Neural cell (in vitro differentiated cells): ENCODE measurements around the gene GCNT2. TPM values are rescaled to one million over a fixed set of nuclear protein-coding genes. Genes with fewer than 3 reads are reported as not detected.

ENCODE experiments used
- H2AFZ ChIP-seq: fragments of 200-600, 300-800 bp; sonication (generic), shearing (Covaris generic); 2 replicates; pipeline ENCODE4 v1.6.0; 2014; ENCODE audit warnings: low read depth, mild to moderate bottlenecking, antibody characterized with exemption, low read length, moderate library complexity
- H3F3A ChIP-seq: fragments of 200-600 bp; shearing (Covaris generic); 2 replicates; pipeline ENCODE4 v1.6.1; 2016; ENCODE audit warnings: mild to moderate bottlenecking, moderate library complexity, mixed read lengths, antibody characterized with exemption, low read length; ENCODE audit not compliant: insufficient read depth, poor library complexity, severe bottlenecking
- H3K27ac ChIP-seq: fragments of 200-600, 300-800 bp; sonication (generic), shearing (Covaris generic); 2 replicates; pipeline ENCODE4 v1.5.1; 2014; ENCODE audit warnings: mild to moderate bottlenecking, low read length, moderate library complexity
- H3K27me3 ChIP-seq: fragments of 300-800, 200-600 bp; sonication (generic), shearing (Covaris generic); 2 replicates; pipeline ENCODE4 v1.6.0; 2014; ENCODE audit warnings: mild to moderate bottlenecking, low read depth, low read length, moderate library complexity; ENCODE audit not compliant: insufficient read depth
- H3K36me3 ChIP-seq: fragments of 300-800, 200-600 bp; sonication (generic), shearing (Covaris generic); 2 replicates; pipeline ENCODE4 v1.5.1; 2014; ENCODE audit warnings: mild to moderate bottlenecking, antibody characterized with exemption, low read length, moderate library complexity; ENCODE audit not compliant: insufficient read depth
- H3K4me2 ChIP-seq: fragments of 300-800, 200-600 bp; sonication (generic), shearing (Covaris generic); 2 replicates; pipeline ENCODE4 v1.6.0; 2014; ENCODE audit warnings: mild to moderate bottlenecking, low read length
- H3K4me3 ChIP-seq: fragments of 300-800, 200-600 bp; sonication (generic), shearing (Covaris generic); 2 replicates; pipeline ENCODE4 v1.5.1; 2014; ENCODE audit warnings: mild to moderate bottlenecking, low read length, moderate library complexity
- H3K79me2 ChIP-seq: fragments of 200-600 bp; shearing (Covaris generic); replicated peaks from 2 replicates; pipeline ENCODE4 v1.6.0; 2014; ENCODE audit warnings: mild to moderate bottlenecking, low read length, moderate library complexity; ENCODE audit not compliant: insufficient read depth
- H3K9ac ChIP-seq: fragments of 300-800, 200-600 bp; sonication (generic), shearing (Covaris generic); 2 replicates; pipeline ENCODE4 v1.6.1; 2016; ENCODE audit warnings: mild to moderate bottlenecking, low read length, mixed read lengths
- H3K9me2 ChIP-seq: fragments of 200-600 bp; shearing (Covaris generic); 2 replicates; pipeline ENCODE4 v1.6.1; 2016; ENCODE audit warnings: mild to moderate bottlenecking, low read length, mixed read lengths; ENCODE audit not compliant: insufficient read depth
- H3K9me3 ChIP-seq: fragments of 200-600, 300-800 bp; sonication (generic), shearing (Covaris generic); 2 replicates; pipeline ENCODE4 v1.6.1; 2016; ENCODE audit warnings: mild to moderate bottlenecking, mixed run types, low read length, moderate library complexity, mixed read lengths
- H4K20me1 ChIP-seq: fragments of 200-600 bp; shearing (Covaris generic); 2 replicates; pipeline ENCODE4 v1.6.1; 2016; ENCODE audit warnings: mild to moderate bottlenecking, mixed run types; ENCODE audit not compliant: insufficient read depth
- EP300 ChIP-seq: fragments of 450-650 bp; conservative IDR thresholded peaks from 2 replicates; pipeline ENCODE4 v1.6.1; 2014; ENCODE audit warnings: antibody characterized with exemption, mild to moderate bottlenecking, moderate library complexity; ENCODE audit not compliant: poor library complexity, severe bottlenecking
- EZH2 ChIP-seq: fragments of 200-600, 300-800 bp; shearing (Covaris generic), sonication (generic); IDR thresholded peaks from 2 replicates; pipeline ENCODE4 v1.6.1; 2014; ENCODE audit warnings: antibody characterized with exemption, low read length, borderline replicate concordance, mild to moderate bottlenecking; ENCODE audit not compliant: insufficient read depth, poor library complexity, severe bottlenecking
- MXI1 ChIP-seq: fragments of 450-650 bp; conservative IDR thresholded peaks from 2 replicates; pipeline ENCODE4 v1.6.1; 2014; ENCODE audit warnings: antibody characterized with exemption, mild to moderate bottlenecking; ENCODE audit not compliant: poor library complexity, severe bottlenecking
- POLR2AphosphoS5 ChIP-seq: IDR thresholded peaks from 2 replicates; pipeline ENCODE4 v1.6.1; 2012
- RAD21 ChIP-seq: fragments of 450-650 bp; conservative IDR thresholded peaks from 2 replicates; pipeline ENCODE4 v1.6.1; 2014; ENCODE audit warnings: antibody characterized with exemption, mild to moderate bottlenecking, moderate library complexity
- SMC3 ChIP-seq: fragments of 450-650 bp; conservative IDR thresholded peaks from 2 replicates; pipeline ENCODE4 v1.6.1; 2014; ENCODE audit warnings: antibody characterized with exemption, mild to moderate bottlenecking, moderate library complexity; ENCODE audit not compliant: poor library complexity
- TAF1 ChIP-seq: IDR thresholded peaks from 2 replicates; pipeline ENCODE4 v1.6.1; 2012; ENCODE audit warnings: low read depth
- polyA plus RNA-seq: library from polyadenylated mRNA; depleted of rRNA; stranded (reverse); fragments of >200 nt; gene quantifications from 2 replicates; pipeline ENCODE4 v1.2.3, GENCODE V29; 2014
- TF ChIP-seq, protein P1 (sequence below): fragments of 450-650 bp; IDR thresholded peaks from 2 replicates; pipeline ENCODE4 v1.5.1; 2014; ENCODE audit warnings: antibody characterized with exemption, mild to moderate bottlenecking, moderate library complexity; ENCODE audit not compliant: poor library complexity, severe bottlenecking
- TF ChIP-seq, protein P2 (sequence below): IDR thresholded peaks from 2 replicates; pipeline ENCODE4 v1.6.1; 2012; ENCODE audit warnings: borderline replicate concordance

GCNT2 gene
- polyA plus RNA-seq, 1 donor from 2014 or later = 9.4 TPM

- Histone ChIP-seq H3K36me3 (peaks cover 4% of the 10 kb centered on the region), H3K4me3 (no peak overlapping the region), H3K9ac (no peak overlapping the region), H3K4me2 (no peak overlapping the region), H3K79me2 (peaks cover 9% of the 10 kb centered on the region), H3K27ac (no peak overlapping the region), H3K9me2 (no peaks in the 10 kb centered on the region), H4K20me1 (no peaks in the 10 kb centered on the region), H2AFZ (no peak overlapping the region), H3K9me3 (no peaks in the 10 kb centered on the region), H3K27me3 (no peaks in the 10 kb centered on the region), H3F3A (no peaks in the 10 kb centered on the region)
- TF ChIP-seq, protein P1, sequence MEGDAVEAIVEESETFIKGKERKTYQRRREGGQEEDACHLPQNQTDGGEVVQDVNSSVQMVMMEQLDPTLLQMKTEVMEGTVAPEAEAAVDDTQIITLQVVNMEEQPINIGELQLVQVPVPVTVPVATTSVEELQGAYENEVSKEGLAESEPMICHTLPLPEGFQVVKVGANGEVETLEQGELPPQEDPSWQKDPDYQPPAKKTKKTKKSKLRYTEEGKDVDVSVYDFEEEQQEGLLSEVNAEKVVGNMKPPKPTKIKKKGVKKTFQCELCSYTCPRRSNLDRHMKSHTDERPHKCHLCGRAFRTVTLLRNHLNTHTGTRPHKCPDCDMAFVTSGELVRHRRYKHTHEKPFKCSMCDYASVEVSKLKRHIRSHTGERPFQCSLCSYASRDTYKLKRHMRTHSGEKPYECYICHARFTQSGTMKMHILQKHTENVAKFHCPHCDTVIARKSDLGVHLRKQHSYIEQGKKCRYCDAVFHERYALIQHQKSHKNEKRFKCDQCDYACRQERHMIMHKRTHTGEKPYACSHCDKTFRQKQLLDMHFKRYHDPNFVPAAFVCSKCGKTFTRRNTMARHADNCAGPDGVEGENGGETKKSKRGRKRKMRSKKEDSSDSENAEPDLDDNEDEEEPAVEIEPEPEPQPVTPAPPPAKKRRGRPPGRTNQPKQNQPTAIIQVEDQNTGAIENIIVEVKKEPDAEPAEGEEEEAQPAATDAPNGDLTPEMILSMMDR = no peak
- TF ChIP-seq RAD21 (no peak), POLR2AphosphoS5 (no peak), EP300 (no peak), EZH2 (no peak), TAF1 (no peak), MXI1 (no peak), SMC3 (no peak)
- TF ChIP-seq, protein P2, sequence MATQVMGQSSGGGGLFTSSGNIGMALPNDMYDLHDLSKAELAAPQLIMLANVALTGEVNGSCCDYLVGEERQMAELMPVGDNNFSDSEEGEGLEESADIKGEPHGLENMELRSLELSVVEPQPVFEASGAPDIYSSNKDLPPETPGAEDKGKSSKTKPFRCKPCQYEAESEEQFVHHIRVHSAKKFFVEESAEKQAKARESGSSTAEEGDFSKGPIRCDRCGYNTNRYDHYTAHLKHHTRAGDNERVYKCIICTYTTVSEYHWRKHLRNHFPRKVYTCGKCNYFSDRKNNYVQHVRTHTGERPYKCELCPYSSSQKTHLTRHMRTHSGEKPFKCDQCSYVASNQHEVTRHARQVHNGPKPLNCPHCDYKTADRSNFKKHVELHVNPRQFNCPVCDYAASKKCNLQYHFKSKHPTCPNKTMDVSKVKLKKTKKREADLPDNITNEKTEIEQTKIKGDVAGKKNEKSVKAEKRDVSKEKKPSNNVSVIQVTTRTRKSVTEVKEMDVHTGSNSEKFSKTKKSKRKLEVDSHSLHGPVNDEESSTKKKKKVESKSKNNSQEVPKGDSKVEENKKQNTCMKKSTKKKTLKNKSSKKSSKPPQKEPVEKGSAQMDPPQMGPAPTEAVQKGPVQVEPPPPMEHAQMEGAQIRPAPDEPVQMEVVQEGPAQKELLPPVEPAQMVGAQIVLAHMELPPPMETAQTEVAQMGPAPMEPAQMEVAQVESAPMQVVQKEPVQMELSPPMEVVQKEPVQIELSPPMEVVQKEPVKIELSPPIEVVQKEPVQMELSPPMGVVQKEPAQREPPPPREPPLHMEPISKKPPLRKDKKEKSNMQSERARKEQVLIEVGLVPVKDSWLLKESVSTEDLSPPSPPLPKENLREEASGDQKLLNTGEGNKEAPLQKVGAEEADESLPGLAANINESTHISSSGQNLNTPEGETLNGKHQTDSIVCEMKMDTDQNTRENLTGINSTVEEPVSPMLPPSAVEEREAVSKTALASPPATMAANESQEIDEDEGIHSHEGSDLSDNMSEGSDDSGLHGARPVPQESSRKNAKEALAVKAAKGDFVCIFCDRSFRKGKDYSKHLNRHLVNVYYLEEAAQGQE = no peak
Measured at GRCh38 chr6:10565913-10566312, 44.8 kb downstream of the GCNT2 start.

DNA sequence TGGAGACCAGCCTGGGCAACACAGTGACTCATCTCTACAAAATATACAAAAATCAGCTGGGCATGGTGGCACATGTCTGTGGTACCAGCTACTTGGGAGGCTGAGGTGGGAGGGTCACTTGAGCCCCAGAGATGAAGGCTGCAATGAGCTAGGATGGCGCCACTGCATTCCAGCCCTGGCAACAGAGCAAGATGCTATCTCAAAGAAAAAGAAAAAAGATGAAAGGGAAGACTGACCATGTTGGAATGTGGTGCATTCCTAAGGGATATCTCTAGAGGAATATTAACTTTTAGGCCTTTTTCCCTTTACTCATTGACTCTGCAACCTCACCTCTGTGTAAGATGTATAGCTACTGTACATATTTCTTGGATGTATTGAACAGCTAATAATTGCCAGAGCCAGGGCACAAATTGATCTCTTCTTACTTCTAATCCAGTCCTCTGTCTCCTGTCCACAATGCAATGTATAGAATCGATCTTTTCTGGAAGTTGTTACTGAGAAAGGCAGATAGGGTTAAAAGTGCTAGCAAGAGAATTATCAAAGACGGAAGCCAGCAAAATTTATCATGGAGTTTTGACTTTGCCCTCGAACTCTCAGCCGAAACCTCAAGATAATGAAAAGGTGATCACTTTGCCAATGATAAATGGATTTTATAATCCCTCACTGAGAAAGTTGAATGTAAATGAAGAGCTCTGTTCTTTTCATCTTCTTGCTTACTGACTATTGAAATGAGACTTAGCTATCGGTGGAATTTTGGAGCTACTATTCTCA is 46.3 kb downstream of the GCNT2 start:
- Histone ChIP-seq H4K20me1 (no peaks in the 10 kb centered on the region), H3K9me2 (no peaks in the 10 kb centered on the region), H3K79me2 (peaks cover 6% of the 10 kb centered on the region), H3K4me3 (no peak overlapping the region), H2AFZ (no peak overlapping the region), H3K4me2 (no peak overlapping the region), H3K9ac (no peak overlapping the region), H3K27me3 (no peaks in the 10 kb centered on the region), H3K9me3 (no peaks in the 10 kb centered on the region), H3K36me3 (no peaks in the 10 kb centered on the region), H3K27ac (no peak overlapping the region), H3F3A (no peaks in the 10 kb centered on the region)
- no peak for TF ChIP-seq POLR2AphosphoS5
